ENCODE measurements around the gene RAVER1. TPM values are rescaled to one million over a fixed set of nuclear protein-coding genes. Genes with fewer than 3 reads are reported as not detected.

Gene RAVER1
- total and polyA plus RNA-seq, 9 of the 15 experiments (the other 6 are each of a cell fraction or from before 2014, with no cell fraction given) = 0.06 to 113 (median 7.0) TPM

DNA sequence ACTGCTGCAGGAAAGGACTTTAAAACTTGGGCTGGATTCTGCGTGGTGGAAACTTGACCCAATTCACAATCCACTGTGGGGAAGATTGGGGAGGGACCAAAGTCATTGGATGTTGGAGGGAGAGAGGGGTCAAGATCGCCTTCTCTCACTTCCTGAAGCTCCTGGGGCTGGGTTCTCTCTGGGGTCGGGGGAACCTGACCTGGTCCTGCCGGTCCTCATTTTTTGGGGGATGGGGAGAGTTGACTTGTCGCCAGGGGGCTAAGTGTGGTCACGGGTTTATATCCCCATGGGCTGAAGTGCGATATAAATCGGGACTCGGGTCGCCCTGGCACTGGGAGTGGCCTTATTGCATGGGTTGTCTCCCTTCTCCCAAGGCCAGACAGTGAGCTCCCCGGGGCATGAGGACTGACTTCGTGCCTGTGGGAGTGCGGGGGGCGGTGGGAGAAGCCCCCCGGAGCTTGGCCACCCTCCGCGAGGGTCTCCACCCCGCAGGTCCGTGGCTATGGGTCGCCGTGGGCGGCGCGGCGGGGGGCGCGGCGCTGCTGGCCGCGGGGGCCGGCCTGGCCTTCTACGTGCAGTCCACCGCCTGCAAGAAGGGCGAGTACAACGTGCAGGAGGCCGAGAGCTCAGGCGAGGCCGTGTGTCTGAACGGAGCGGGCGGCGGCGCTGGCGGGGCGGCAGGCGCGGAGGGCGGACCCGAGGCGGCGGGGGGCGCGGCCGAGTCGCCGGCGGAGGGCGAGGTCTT lies 37.3 kb downstream of the RAVER1 start:
- H3K27me3 ChIP-seq (ENCODE audit: control insufficient read depth in 2 of 2, insufficient read depth in 2 of 2, low read length in 2 of 2) = no peaks in the 10 kb centered on the region
- no peak overlapping the region for H3K27ac ChIP-seq (ENCODE audit: extremely low read depth, low read depth, low read length)
- no peak overlapping the region; a peak in 1 of 4 replicates for H3K9ac ChIP-seq (ENCODE audit: insufficient read depth in 1 of 2, low read depth in 2 of 2, low read length in 2 of 2)
- WGBS (ENCODE audit: insufficient coverage, low coverage, missing lambda C conversion rate) = 95% methylated on average over 9 of the region's 58 CpGs
- H3K4me2 ChIP-seq (ENCODE audit: insufficient read depth, low read length) = no peak overlapping the region
- H3K4me3 ChIP-seq = no peak overlapping the region
- peaks cover 23 to 74% of the 10 kb centered on the region in 2 experiments; a peak in 4 of 5 replicates for H3K4me1 ChIP-seq (replicated peaks in 1 of 2; ENCODE audit: control insufficient read depth in 2 of 2, insufficient read depth in 2 of 2, low read length in 2 of 2)
- DNase-seq (ENCODE audit: extremely low read depth in 1 of 4, low spot score in 3 of 4) (peak in 1 of 4 experiments; percentile 21), FAIRE-seq (no peak), ATAC-seq (no peak)
- CTCF ChIA-PET (ENCODE audit: low intra/inter-chr PET ratio) = no interaction called here
- H4K20me1 ChIP-seq (replicated peaks; ENCODE audit: control insufficient read depth, insufficient read depth, low read length) = no peaks in the 10 kb centered on the region; the same call in 1 of the 2 replicates
- H2AFZ ChIP-seq (ENCODE audit: low read depth, low read length) = no peak overlapping the region
- H3K9me3 ChIP-seq (replicated peaks; ENCODE audit: control insufficient read depth, insufficient read depth, low read depth, low read length) = peaks cover 2% of the 10 kb centered on the region; the same call in 1 of the 2 replicates
- in situ Hi-C loops (cut with MboI) (no loop called here), intact Hi-C loops (cut with micrococcal nuclease) (no loop called here)
- H3K79me2 ChIP-seq (ENCODE audit: control insufficient read depth, insufficient read depth, low read length) = peaks cover 48% of the 10 kb centered on the region
- no TSS peak for BruUV-seq (replicated peaks)
- TF ChIP-seq TCF7 (IDR thresholded peaks at IDR 0.05; ENCODE audit: borderline replicate concordance) (no peak), FUS (optimal IDR thresholded peaks at IDR 0.05; ENCODE audit: low read depth, low read length) (no peak), RBFOX2 (IDR thresholded peaks at IDR 0.05; ENCODE audit: low read depth, low read length) (peak; percentile 56; the same call in 1 of the 2 replicates), TAF9B (IDR thresholded peaks at IDR 0.05; ENCODE audit: partially characterized antibody) (no peak), ZNF780A (CRISPR knock-in tag; IDR thresholded peaks at IDR 0.05) (no peak), ZNF431 (CRISPR knock-in tag; IDR thresholded peaks at IDR 0.05) (no peak), CREM (IDR thresholded peaks at IDR 0.05; ENCODE audit: low read depth) (no peak), NFYB (IDR thresholded peaks at IDR 0.05; ENCODE audit: extremely low read depth, insufficient read length) (no peak), TBP (optimal IDR thresholded peaks at IDR 0.05; ENCODE audit: low read depth, low read length) (no peak), PHF21A (IDR thresholded peaks at IDR 0.05; ENCODE audit: borderline replicate concordance, low read depth) (0 out of 2 replicates have a peak, but pooled peaks have one; percentile 18), POLR3A (IDR thresholded peaks at IDR 0.05; ENCODE audit: borderline replicate concordance, extremely low read depth, insufficient read depth, insufficient read length) (no peak), POLR2G (IDR thresholded peaks at IDR 0.05; ENCODE audit: low read depth, low read length) (peak; percentile 62), GATA2 (CRISPR knock-in tag; IDR thresholded peaks at IDR 0.05) (no peak), ETV6 (IDR thresholded peaks at IDR 0.05; ENCODE audit: borderline replicate concordance in 1 of 2, low read depth in 2 of 2, low read length in 1 of 2) (no peak), ETV6 (CRISPR knock-in tag; IDR thresholded peaks at IDR 0.05; ENCODE audit: borderline replicate concordance) (no peak), GABPB1 (CRISPR knock-in tag; IDR thresholded peaks at IDR 0.05) (no peak)
- TF ChIP-seq, protein P1, sequence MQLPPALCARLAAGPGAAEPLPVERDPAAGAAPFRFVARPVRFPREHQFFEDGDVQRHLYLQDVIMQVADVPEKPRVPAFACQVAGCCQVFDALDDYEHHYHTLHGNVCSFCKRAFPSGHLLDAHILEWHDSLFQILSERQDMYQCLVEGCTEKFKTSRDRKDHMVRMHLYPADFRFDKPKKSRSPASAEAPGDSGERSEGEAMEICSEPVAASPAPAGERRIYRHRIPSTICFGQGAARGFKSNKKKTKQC (CRISPR knock-in tag; IDR thresholded peaks at IDR 0.05) = no peak
- POLR2A ChIA-PET = interaction anchor here (0.7 to 0.8 kb wide), 2 partner anchors 10 to 105 kb away, joined by 3 to 4 read pairs; no protein-coding TSS in a partner anchor
- no peaks in the 10 kb centered on the region for H3K9me1 ChIP-seq (ENCODE audit: control insufficient read depth, insufficient read depth, low read length)
- H3K36me3 ChIP-seq (ENCODE audit: control insufficient read depth, insufficient read depth, low read length) = peaks cover 40% of the 10 kb centered on the region; the same call in 2 of the 3 replicates

Measured in K562 (cell line).